ENCODE results near the gene NLGN2.

Gene NLGN2

DNA sequence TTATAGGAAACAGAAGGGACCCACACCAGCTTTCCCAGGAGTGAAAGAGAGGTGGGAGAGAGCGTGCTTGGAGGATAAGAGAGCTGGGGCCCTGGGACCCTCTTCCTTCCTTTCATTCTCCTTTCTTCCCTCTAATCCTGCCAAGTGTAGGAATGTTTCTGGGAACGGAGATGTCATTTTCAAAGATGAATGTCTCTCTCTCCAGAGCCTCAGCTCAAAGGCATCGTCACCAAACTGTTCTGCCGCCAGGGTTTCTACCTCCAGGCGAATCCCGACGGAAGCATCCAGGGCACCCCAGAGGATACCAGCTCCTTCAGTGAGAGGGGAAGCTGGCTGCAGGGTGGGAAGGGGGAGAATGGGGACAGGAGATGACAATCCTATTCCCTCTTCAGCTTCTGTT, 33.6 kb downstream of the NLGN2 start:
- Histone ChIP-seq H3K36me3 (ENCODE audit: control insufficient read depth, insufficient read depth, low read length) (no peaks in the 10 kb centered on the region), H3K4me3 (ENCODE audit: insufficient read depth, low read depth, low read length, poor library complexity, severe bottlenecking) (no peak overlapping the region), H3K9me3 (ENCODE audit: control insufficient read depth, low read length) (no peaks in the 10 kb centered on the region), H3K4me1 (ENCODE audit: control insufficient read depth, insufficient read depth, low read length, poor library complexity, severe bottlenecking) (peaks cover 55% of the 10 kb centered on the region), H3K27me3 (replicated peaks; ENCODE audit: control insufficient read depth, insufficient read depth, low read length, poor library complexity, severe bottlenecking) (peaks cover 44% of the 10 kb centered on the region), H3K27ac (ENCODE audit: insufficient read depth, low read length, poor library complexity, severe bottlenecking) (no peak overlapping the region)
- no peak for DNase-seq

DNA sequence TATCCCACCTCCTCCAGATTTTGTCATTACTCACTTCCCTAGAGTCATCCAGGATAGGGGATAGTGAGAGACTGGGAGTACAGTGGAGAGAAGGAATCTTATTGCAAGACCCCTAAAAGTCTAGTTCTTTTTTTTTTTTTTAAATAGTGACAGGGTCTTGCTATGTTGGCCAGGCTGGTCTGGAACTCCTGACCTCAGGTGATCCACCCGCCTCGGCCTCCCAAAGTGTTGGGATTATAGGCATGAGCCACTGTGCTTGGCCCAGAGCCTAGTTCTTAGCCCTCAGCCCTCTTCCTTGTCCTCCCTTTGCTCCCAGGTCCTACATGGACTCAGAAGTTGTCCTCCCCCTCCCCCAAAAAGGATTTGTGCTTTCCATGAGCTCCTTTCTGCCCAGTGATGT, 34.5 kb downstream of the NLGN2 start:
- Histone ChIP-seq H3K4me3 (ENCODE audit: insufficient read depth, low read depth, low read length, poor library complexity, severe bottlenecking) (no peak overlapping the region), H3K27ac (ENCODE audit: insufficient read depth, low read length, poor library complexity, severe bottlenecking) (no peak overlapping the region), H3K36me3 (ENCODE audit: control insufficient read depth, insufficient read depth, low read length) (no peaks in the 10 kb centered on the region), H3K27me3 (replicated peaks; ENCODE audit: control insufficient read depth, insufficient read depth, low read length, poor library complexity, severe bottlenecking) (peaks cover 53% of the 10 kb centered on the region), H3K4me1 (ENCODE audit: control insufficient read depth, insufficient read depth, low read length, poor library complexity, severe bottlenecking) (peaks cover 54% of the 10 kb centered on the region), H3K9me3 (ENCODE audit: control insufficient read depth, low read length) (no peaks in the 10 kb centered on the region)
- DNase-seq: no peak

GRCh38 chr17:7443499-7444485, 36.1 kb downstream of the NLGN2 start:
- H3K9me3 ChIP-seq (ENCODE audit: control insufficient read depth, low read length): no peaks in the 10 kb centered on the region
- no peak for DNase-seq
- no peak overlapping the region for H3K4me3 ChIP-seq (ENCODE audit: insufficient read depth, low read depth, low read length, poor library complexity, severe bottlenecking)
- peaks cover 37% of the 10 kb centered on the region for H3K4me1 ChIP-seq (ENCODE audit: control insufficient read depth, insufficient read depth, low read length, poor library complexity, severe bottlenecking)
- H3K36me3 ChIP-seq (ENCODE audit: control insufficient read depth, insufficient read depth, low read length): no peaks in the 10 kb centered on the region
- H3K27me3 ChIP-seq (replicated peaks; ENCODE audit: control insufficient read depth, insufficient read depth, low read length, poor library complexity, severe bottlenecking): peaks cover 51% of the 10 kb centered on the region
- no peak overlapping the region for H3K27ac ChIP-seq (ENCODE audit: insufficient read depth, low read length, poor library complexity, severe bottlenecking)

DNA sequence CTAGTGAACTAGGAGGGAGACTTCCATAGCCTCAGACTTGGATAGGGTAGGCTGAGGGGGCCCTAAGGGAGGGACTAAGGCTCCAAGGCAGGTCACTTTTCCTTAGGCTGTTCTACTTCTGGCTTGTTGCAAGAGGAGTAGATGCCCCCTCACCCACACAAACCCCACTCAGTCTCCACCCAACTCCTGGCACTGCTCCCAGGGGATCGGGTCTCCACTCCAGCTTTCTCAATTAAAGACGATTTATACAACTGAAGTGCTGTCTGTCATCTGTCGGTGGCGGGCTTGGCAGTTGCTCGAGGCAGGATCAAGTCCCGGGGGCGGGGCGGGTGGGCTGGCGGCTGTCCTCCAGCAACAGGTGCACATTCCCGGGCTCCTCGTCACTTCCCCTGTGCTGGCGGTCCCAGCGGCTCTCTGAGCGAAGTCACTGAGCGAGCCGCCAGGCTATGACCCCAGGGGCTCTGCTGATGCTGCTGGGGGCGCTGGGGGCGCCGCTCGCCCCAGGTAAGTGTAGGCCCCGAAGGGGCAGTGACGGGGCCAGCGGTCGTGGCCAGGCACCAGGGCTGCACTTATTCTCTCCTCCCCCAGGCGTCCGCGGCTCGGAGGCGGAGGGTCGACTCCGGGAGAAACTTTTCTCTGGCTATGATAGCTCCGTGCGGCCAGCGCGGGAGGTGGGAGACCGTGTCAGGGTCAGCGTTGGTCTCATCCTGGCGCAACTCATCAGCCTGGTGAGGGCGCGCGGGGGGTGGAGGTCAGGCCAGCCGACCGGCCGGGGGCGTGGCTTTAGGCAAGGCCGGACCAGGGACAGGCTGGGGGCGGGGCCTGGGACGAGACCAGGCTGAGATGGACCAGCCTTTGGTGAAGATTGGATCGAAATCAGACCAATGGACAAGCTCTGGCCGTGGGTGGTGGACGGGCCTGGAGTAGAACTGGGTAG, 37.3 kb downstream of the NLGN2 start, which contains the start of gene CHRNB1:
TSS of gene CHRNB1 (plus strand) at position 380 of the 937 bp plus-strand sequence. CDS start at position 447, 67 bp downstream.
- Histone ChIP-seq H3K36me3 (ENCODE audit: control insufficient read depth, insufficient read depth, low read length) (no peaks in the 10 kb centered on the region), H3K27ac (ENCODE audit: insufficient read depth, low read length, poor library complexity, severe bottlenecking) (no peak within 1 kb of the TSS)

DNA sequence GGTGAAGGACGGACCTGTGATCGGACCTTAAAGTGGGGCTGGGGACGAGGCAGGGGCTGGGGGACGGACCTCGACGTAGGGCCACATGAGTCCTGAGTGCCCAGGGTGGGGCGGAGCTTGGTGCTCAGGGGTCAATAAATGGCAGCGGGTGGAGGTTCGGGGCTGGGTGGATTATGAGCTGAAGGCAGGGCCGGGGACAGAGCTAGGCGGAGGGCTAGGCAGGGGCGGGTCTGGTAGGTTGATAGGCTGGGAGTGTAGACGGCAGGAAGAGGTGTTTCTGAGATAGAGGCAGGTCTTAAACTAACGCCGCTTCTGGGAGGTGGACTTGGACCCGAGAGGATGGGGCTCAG, 37.9 kb downstream of the NLGN2 start:
- Histone ChIP-seq H3K36me3 (ENCODE audit: control insufficient read depth, insufficient read depth, low read length) (no peaks in the 10 kb centered on the region), H3K4me3 (ENCODE audit: insufficient read depth, low read depth, low read length, poor library complexity, severe bottlenecking) (peak overlapping the region; percentile 32), H3K27me3 (replicated peaks; ENCODE audit: control insufficient read depth, insufficient read depth, low read length, poor library complexity, severe bottlenecking) (peaks cover 33% of the 10 kb centered on the region), H3K27ac (ENCODE audit: insufficient read depth, low read length, poor library complexity, severe bottlenecking) (no peak overlapping the region), H3K4me1 (ENCODE audit: control insufficient read depth, insufficient read depth, low read length, poor library complexity, severe bottlenecking) (peaks cover 23% of the 10 kb centered on the region), H3K9me3 (ENCODE audit: control insufficient read depth, low read length) (no peaks in the 10 kb centered on the region)
- no peak for DNase-seq

More for the DNA sequence above, 37.3 kb downstream of the NLGN2 start, which contains the start of gene CHRNB1:
- DNase-seq: no peak
- Histone ChIP-seq H3K9me3 (ENCODE audit: control insufficient read depth, low read length) (no peaks in the 10 kb centered on the region), H3K4me3 (ENCODE audit: insufficient read depth, low read depth, low read length, poor library complexity, severe bottlenecking) (peak within 1 kb of the TSS; percentile 32), H3K27me3 (replicated peaks; ENCODE audit: control insufficient read depth, insufficient read depth, low read length, poor library complexity, severe bottlenecking) (peaks cover 39% of the 10 kb centered on the region), H3K4me1 (ENCODE audit: control insufficient read depth, insufficient read depth, low read length, poor library complexity, severe bottlenecking) (peaks cover 29% of the 10 kb centered on the region)

- H3K27ac ChIP-seq (ENCODE audit: insufficient read depth, low read length, poor library complexity, severe bottlenecking): no peak overlapping the region
Measured at GRCh38 chr17:7448461-7448860, 40.8 kb downstream of the NLGN2 start.

DNA sequence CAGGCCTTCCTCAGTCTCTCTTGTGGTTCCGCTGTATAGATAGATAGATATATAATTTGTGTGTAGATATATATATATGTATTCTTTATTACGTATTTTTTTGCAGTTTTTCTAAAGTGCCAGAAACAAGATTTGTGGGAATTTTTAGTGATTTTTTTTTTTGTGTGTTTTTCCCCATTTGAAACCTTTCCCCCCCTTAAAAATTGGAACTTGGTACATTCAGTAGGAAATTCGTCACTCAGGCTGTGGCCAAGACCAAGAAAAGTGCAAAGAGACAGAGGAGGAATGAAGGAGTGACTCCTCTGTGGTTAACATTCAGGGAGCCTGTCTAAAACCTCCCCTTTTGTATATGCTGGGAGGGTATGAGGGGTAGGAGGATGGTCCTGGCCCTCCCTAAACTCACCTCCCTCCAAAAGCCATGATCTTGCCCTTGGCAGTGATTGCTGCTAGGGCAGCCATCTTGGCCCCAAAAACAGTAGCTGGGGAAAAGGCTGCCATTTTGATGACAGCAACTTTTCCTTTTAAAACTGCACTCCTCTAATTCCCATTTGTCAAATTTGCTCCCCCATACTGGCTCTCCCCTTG, 52.4 kb downstream of the NLGN2 start:
- no peak overlapping the region for H3K27ac ChIP-seq (ENCODE audit: insufficient read depth, low read length, poor library complexity, severe bottlenecking)
- H3K27me3 ChIP-seq (replicated peaks; ENCODE audit: control insufficient read depth, insufficient read depth, low read length, poor library complexity, severe bottlenecking): no peaks in the 10 kb centered on the region
- peaks cover 10% of the 10 kb centered on the region for H3K4me1 ChIP-seq (ENCODE audit: control insufficient read depth, insufficient read depth, low read length, poor library complexity, severe bottlenecking)
- peaks cover 16% of the 10 kb centered on the region for H3K36me3 ChIP-seq (ENCODE audit: control insufficient read depth, insufficient read depth, low read length)
- no peak for DNase-seq
- H3K9me3 ChIP-seq (ENCODE audit: control insufficient read depth, low read length): no peaks in the 10 kb centered on the region
- H3K4me3 ChIP-seq (ENCODE audit: insufficient read depth, low read depth, low read length, poor library complexity, severe bottlenecking): no peak overlapping the region

More at GRCh38 chr17:7448461-7448860, 40.8 kb downstream of the NLGN2 start:
- peaks cover 25% of the 10 kb centered on the region for H3K27me3 ChIP-seq (replicated peaks; ENCODE audit: control insufficient read depth, insufficient read depth, low read length, poor library complexity, severe bottlenecking)
- H3K4me1 ChIP-seq (ENCODE audit: control insufficient read depth, insufficient read depth, low read length, poor library complexity, severe bottlenecking): peaks cover 18% of the 10 kb centered on the region
- H3K4me3 ChIP-seq (ENCODE audit: insufficient read depth, low read depth, low read length, poor library complexity, severe bottlenecking): no peak overlapping the region
- H3K9me3 ChIP-seq (ENCODE audit: control insufficient read depth, low read length): no peaks in the 10 kb centered on the region
- H3K36me3 ChIP-seq (ENCODE audit: control insufficient read depth, insufficient read depth, low read length): no peaks in the 10 kb centered on the region
- no peak for DNase-seq

DNA sequence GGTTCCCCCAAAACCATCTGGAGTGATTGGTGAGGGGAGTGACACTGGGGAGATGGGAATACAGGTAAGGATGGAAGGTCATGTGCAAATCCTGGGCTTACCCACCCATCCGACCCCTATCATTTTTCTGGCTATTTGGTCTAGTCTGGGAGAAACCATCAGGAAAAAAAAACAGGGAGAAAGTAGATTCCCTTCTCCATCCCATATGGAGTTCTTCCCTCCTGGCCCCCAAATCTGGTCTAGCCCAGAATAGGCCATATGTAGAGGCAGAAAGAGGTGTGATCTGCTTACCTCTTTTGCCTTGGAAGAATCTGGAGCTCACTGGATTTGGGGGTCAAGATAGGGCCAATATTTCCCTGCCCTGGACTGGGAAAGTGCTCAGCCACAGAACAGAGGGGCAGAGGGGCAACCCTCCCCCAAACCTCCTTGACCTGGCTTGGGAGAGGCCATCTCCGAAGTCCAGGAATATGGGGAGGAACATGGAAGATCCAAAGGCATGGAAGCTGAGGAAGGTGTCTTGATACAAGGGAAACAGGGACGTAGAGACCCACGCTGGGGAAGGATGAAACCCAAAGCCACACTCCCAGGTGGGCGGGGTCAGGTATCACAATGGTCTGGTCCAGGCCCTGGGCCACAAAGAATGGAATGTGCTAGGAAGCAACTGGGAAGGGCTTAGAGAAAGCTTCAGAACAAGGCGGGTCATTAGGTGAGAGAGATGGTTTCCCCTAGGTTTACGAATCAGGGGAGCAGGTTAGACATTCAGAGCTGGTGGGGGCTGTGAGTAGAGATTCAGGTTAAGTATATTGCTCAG, 53.4 kb downstream of the NLGN2 start:
- Histone ChIP-seq H3K36me3 (ENCODE audit: control insufficient read depth, insufficient read depth, low read length) (peaks cover 25% of the 10 kb centered on the region), H3K9me3 (ENCODE audit: control insufficient read depth, low read length) (no peaks in the 10 kb centered on the region), H3K27ac (ENCODE audit: insufficient read depth, low read length, poor library complexity, severe bottlenecking) (no peak overlapping the region)

More for the DNA sequence above, 53.4 kb downstream of the NLGN2 start:
- H3K4me1 ChIP-seq (ENCODE audit: control insufficient read depth, insufficient read depth, low read length, poor library complexity, severe bottlenecking): peaks cover 7% of the 10 kb centered on the region
- no peak for DNase-seq
- H3K27me3 ChIP-seq (replicated peaks; ENCODE audit: control insufficient read depth, insufficient read depth, low read length, poor library complexity, severe bottlenecking): no peaks in the 10 kb centered on the region
- no peak overlapping the region for H3K4me3 ChIP-seq (ENCODE audit: insufficient read depth, low read depth, low read length, poor library complexity, severe bottlenecking)

All from effector memory CD4-positive, alpha-beta T cell (primary cell).